Psoas muscle (tissue), 8 donors: ENCODE measurements around the gene CAB39. TPM values are rescaled to one million over a fixed set of nuclear protein-coding genes. Genes with fewer than 3 reads are reported as not detected.

Source experiments
- ATAC-seq, 4 donors: fragments of 200-7000 bp; cut with Tn5 transposase; one replicate each; pipeline ENCODE4 v1.9.1; 2020; ENCODE audit warnings: moderate library complexity in 3 of 4, mild to moderate bottlenecking in 2 of 4
- DNase-seq, 2 donors: peaks; one replicate each; pipeline ENCODE4 v3.0.0-alpha.2; 2020
- H3K27ac ChIP-seq: fragments of 200-600 bp; one replicate; pipeline ENCODE4 v1.8.0; 2022
- H3K27me3 ChIP-seq, 3 donors: fragments of 200-600 bp in 1 of 3; one replicate each; pipeline versions ENCODE4 v1.6.1 to v1.8.0; 2013 to 2022; ENCODE audit warnings: low read length in 2 of 3, mild to moderate bottlenecking in 2 of 3, moderate library complexity in 1 of 3; ENCODE audit not compliant: insufficient read depth in 3 of 3
- H3K36me3 ChIP-seq, 2 donors: fragments of 200-600 bp in 1 of 2; one replicate each; pipeline versions ENCODE4 v1.6.1 to v1.8.0; 2013 to 2022; ENCODE audit warnings: low read depth in 1 of 2, mild to moderate bottlenecking in 1 of 2, moderate library complexity in 1 of 2; ENCODE audit not compliant: insufficient read depth in 1 of 2
- H3K4me1 ChIP-seq: fragments of 200-600 bp; one replicate; pipeline ENCODE4 v1.8.0; 2022
- H3K4me3 ChIP-seq: fragments of 200-600 bp; one replicate; pipeline ENCODE4 v1.8.0; 2022; ENCODE audit warnings: mild to moderate bottlenecking
- H3K9me3 ChIP-seq: fragments of 200-600 bp; one replicate; pipeline ENCODE4 v1.8.0; 2022
- WGBS, 3 donors: extraction: QIAGEN DNeasy Blood & Tissue Kit; methylation state at CpG; one replicate each; pipeline versions ENCODE4 v1.1.6 to v1.1.7; 2013; 5-methylcytosine and 5-hydroxymethylcytosine counted together
- intact Hi-C, 2 donors: fragments of 100-400 bp; cut with DNase I; formaldehyde crosslinking; loops; one replicate each; pipeline versions ENCODE4 v1.11.0 to v1.14.2; 2022
- polyA plus RNA-seq, 3 donors: library from polyadenylated mRNA; stranded (reverse); fragments of 200-250 nt; gene quantifications; one replicate each; pipeline ENCODE4 v1.2.3, GENCODE V29; 2013
- total RNA-seq, 4 donors: library from RNA; stranded (reverse); fragmentation: NEBNext Ultra II Directional in 2 of 4; extraction: Animal tissue kit (Norgen Biotek cat#: 25700) in 2 of 4; gene quantifications; one replicate each; pipeline versions ENCODE4 v1.2.1 to v1.2.4, GENCODE V29; 2021 to 2023
- TF ChIP-seq, protein P1 (sequence below): fragments of 200-600 bp; IDR thresholded peaks from one replicate; pipeline ENCODE4 v1.8.0; 2022; ENCODE audit warnings: antibody characterized with exemption
- donor health status: healthy with polysubstance abuse.
- donor health status: DM: no; HTN: no; CAD: no; lungs with moderate emphysema.
- donor health status: Bipolar disorder and iron deficiency.
- donor health status: healthy.
- donor health status: DM: yes; HTN: yes; CAD: no.
- donor health status: DM: no; HTN: no; CAD: no.
- donor health status: DM: no; HTN: no; CAD: no.
- donor health status: DM: yes; HTN: yes; CAD: no.

CAB39 gene
- total and polyA plus RNA-seq, 7 donors = 36.0 to 166 (median 123) TPM

DNA sequence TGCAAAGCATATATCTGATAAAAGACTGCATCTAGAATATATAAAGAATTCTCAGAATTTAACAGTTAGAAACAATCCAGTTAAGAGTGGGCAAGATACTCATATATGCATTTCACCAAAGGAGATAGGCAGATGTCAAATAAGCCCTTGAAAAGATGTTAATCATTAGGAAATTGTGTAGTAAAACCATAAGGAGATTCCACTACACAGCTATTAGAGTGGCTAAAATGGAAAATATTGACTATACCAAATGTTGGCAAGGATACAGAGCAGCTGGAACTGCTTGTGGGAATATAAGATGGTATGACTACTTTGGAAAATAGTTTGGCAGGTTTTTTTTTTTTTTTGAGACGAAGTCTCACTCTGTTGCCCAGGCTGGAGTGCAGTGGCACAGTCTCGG, 59.5 kb downstream of the CAB39 start:
- Histone ChIP-seq H3K4me3 (no peak overlapping the region), H3K4me1 (peaks cover 81% of the 10 kb centered on the region), H3K36me3 (no peaks in the 10 kb centered on the region), H3K27me3 (no peaks in the 10 kb centered on the region), H3K9me3 (no peaks in the 10 kb centered on the region), H3K27ac (peak overlapping the region; percentile 87)
- TF ChIP-seq, protein P1, sequence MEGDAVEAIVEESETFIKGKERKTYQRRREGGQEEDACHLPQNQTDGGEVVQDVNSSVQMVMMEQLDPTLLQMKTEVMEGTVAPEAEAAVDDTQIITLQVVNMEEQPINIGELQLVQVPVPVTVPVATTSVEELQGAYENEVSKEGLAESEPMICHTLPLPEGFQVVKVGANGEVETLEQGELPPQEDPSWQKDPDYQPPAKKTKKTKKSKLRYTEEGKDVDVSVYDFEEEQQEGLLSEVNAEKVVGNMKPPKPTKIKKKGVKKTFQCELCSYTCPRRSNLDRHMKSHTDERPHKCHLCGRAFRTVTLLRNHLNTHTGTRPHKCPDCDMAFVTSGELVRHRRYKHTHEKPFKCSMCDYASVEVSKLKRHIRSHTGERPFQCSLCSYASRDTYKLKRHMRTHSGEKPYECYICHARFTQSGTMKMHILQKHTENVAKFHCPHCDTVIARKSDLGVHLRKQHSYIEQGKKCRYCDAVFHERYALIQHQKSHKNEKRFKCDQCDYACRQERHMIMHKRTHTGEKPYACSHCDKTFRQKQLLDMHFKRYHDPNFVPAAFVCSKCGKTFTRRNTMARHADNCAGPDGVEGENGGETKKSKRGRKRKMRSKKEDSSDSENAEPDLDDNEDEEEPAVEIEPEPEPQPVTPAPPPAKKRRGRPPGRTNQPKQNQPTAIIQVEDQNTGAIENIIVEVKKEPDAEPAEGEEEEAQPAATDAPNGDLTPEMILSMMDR = no peak
- no peak for ATAC-seq
- intact Hi-C loops = no loop called here
- DNase-seq = no peak
- WGBS, 3 donors = 55 to 85% (median 72%) methylated on average over 2 of the region's 2 CpGs

DNA sequence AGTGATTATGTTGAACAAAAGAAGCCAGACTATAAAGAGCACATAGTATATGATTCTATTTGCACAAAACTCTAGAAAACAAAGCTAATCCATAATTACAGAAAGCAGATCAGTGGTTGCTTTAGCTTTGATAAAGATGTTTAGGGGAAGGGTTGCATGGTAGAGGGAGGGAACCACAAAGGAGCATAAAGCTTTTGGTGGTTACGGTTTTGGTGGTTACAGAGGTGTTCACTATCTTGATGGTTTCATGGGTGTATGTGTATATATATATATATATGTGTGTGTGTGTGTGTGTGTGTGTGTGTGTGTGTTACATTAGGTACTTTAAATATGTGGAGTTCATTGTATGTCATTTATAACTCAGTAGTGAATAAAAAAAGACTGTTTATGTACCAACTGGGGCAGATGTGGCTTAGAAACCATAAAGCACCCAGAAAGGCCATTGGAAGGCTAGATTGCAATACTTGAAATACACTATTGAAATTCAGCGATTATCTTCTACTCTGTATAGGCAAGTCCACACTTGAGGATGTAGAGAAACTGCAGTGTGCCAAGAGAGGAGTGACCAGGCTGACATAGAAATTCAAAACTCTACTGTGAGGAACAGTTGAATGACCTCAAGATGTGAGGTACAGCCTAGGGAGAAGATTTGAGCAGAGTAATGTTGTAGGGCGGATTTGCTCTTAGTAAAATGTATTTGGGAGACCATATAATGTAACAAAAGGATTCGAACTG, 60.6 kb downstream of the CAB39 start:
- intact Hi-C loops = no loop called here
- Histone ChIP-seq H3K36me3 (no peaks in the 10 kb centered on the region), H3K4me1 (peaks cover 81% of the 10 kb centered on the region), H3K27ac (peak overlapping the region; percentile 87), H3K4me3 (no peak overlapping the region), H3K9me3 (no peaks in the 10 kb centered on the region), H3K27me3 (no peaks in the 10 kb centered on the region)
- WGBS, 3 donors = 87 to 98% (median 96%) methylated on average over 4 of the region's 4 CpGs
- DNase-seq (no peak), ATAC-seq (peak in 2 of 4 donors; percentile 23 to 37)
- TF ChIP-seq, protein P1 = no peak

DNA sequence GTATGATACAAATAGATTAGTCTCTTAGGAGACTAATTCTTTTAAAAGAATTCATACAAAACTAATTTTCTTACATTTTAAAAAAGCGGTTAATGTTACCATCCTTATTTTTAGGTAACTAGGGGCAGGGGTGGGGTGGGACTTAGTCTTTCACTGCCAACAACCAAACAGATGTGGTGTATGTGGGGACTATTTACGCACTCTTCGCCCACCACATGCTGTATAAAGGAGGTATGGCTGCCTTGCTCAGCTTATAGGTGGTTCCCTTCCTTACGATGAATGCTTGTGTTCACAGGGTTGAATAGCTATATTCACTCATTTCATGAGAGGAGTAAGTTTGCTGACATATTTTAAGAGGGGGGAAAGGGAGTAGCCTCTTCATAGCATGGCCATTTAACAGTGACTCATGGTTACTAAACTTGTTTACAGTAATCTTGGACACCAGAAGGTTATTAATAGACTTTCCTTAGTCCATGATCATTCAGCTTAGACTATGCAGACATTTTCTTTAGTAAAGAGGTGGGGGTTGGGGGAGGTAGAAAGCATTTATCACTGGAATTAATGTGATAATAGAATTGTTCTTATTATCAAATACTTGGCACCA, 61.8 kb downstream of the CAB39 start:
- H3K27me3 ChIP-seq = no peaks in the 10 kb centered on the region
- ATAC-seq (peak; percentile 88 to 93 (median 92)), DNase-seq (no peak)
- 90 to 96% (median 95%) methylated on average over 4 of the region's 4 CpGs for WGBS, 3 donors
- no peak overlapping the region for H3K4me3 ChIP-seq
- H3K4me1 ChIP-seq = peaks cover 86% of the 10 kb centered on the region
- H3K36me3 ChIP-seq = no peaks in the 10 kb centered on the region
- no peaks in the 10 kb centered on the region for H3K9me3 ChIP-seq
- peak overlapping the region; percentile 87 for H3K27ac ChIP-seq
- intact Hi-C loops = no loop called here
- TF ChIP-seq, protein P1 = no peak

DNA sequence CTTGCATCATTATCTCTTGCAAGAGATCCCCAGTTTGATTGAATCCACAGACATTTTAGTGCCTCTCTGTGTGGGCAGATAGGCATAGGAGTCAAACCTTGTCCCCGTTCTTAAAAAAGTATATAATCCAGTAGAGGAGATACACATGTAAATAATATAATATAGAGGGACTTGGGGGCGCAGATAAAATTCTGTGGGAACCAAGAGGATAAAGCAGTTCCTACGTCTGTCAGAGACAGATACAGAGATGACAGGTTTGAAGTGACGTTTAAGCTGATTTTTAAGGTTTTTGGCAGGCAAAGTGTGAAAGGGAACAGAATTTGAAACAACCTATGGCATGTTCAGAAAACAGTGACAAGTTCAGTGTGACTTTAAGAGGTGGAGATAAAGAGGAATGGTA, 63.1 kb downstream of the CAB39 start:
- ATAC-seq (no peak), DNase-seq (no peak)
- H3K27me3 ChIP-seq = no peaks in the 10 kb centered on the region
- WGBS, 3 donors = 81 to 93% (median 86%) methylated on average over 4 of the region's 4 CpGs
- no peak overlapping the region for H3K4me3 ChIP-seq
- peaks cover 88% of the 10 kb centered on the region for H3K4me1 ChIP-seq
- TF ChIP-seq, protein P1 = no peak
- no peaks in the 10 kb centered on the region for H3K36me3 ChIP-seq
- H3K27ac ChIP-seq = peak overlapping the region; percentile 87
- intact Hi-C loops = no loop called here
- H3K9me3 ChIP-seq = no peaks in the 10 kb centered on the region
